B cell (primary cell): Measurements from ENCODE around the gene IPP.

Experiments used
- EZH2 ChIP-seq: IDR thresholded peaks from 2 replicates; pipeline ENCODE4 v1.6.1; 2012; ENCODE audit warnings: borderline replicate concordance, low read depth, mild to moderate bottlenecking, moderate library complexity, low read length; ENCODE audit not compliant: insufficient read depth, poor library complexity, severe bottlenecking
- TF ChIP-seq, protein P1 (sequence below): fragments of 200-600 bp; IDR thresholded peaks from one replicate; pipeline ENCODE4 v1.8.0; 2022; ENCODE audit warnings: antibody characterized with exemption, mild to moderate bottlenecking

GRCh38 chr1:45755697-45756096, 5.2 kb upstream of the IPP start:
- no peak for TF ChIP-seq EZH2
- TF ChIP-seq, protein P1, sequence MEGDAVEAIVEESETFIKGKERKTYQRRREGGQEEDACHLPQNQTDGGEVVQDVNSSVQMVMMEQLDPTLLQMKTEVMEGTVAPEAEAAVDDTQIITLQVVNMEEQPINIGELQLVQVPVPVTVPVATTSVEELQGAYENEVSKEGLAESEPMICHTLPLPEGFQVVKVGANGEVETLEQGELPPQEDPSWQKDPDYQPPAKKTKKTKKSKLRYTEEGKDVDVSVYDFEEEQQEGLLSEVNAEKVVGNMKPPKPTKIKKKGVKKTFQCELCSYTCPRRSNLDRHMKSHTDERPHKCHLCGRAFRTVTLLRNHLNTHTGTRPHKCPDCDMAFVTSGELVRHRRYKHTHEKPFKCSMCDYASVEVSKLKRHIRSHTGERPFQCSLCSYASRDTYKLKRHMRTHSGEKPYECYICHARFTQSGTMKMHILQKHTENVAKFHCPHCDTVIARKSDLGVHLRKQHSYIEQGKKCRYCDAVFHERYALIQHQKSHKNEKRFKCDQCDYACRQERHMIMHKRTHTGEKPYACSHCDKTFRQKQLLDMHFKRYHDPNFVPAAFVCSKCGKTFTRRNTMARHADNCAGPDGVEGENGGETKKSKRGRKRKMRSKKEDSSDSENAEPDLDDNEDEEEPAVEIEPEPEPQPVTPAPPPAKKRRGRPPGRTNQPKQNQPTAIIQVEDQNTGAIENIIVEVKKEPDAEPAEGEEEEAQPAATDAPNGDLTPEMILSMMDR = no peak
